SU-DHL-6 (cell line): ENCODE results near the gene PPARD.

Source experiments
- EZH2phosphoT487 ChIP-seq: fragments of 200-600 bp; sonication (generic), shearing (Covaris generic); conservative IDR thresholded peaks from 2 replicates; pipeline ENCODE4 v1.6.1; 2018; ENCODE audit warnings: mild to moderate bottlenecking, antibody characterized with exemption, low read length, moderate library complexity, mixed read lengths
- TF ChIP-seq, protein P1 (sequence below): fragments of 200-600 bp; sonication (generic); IDR thresholded peaks from one replicate; pipeline ENCODE4 v1.5.1; 2017; ENCODE audit warnings: antibody characterized with exemption, mild to moderate bottlenecking, low read length, moderate library complexity; ENCODE audit not compliant: insufficient read depth, poor library complexity, severe bottlenecking

DNA sequence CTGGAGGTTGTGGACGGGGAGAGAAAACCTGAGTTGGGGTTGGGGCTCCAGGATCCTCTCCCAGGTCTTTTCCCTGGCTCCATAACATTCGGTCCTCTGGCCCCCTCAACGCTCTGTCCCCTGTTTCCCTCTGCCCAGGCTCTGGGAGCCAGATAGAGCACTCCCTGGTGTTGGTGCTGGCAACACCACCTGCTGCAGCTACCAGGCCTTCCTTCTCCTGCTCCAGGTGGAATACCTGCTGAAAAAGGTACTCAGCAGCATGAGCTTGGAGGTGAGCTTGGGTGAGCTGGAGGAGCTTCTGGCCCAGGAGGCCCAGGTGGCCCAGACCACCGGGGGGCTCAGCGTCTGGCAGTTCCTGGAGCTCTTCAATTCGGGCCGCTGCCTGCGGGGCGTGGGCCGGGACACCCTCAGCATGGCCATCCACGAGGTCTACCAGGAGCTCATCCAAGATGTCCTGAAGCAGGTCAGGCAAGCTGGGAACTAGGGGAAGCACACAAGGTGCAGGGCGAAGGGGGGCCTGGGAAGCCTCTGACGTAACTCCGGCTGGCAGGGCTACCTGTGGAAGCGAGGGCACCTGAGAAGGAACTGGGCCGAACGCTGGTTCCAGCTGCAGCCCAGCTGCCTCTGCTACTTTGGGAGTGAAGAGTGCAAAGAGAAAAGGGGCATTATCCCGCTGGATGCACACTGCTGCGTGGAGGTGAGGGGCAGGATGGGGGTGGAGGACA is 30.1 kb upstream of the PPARD start:
- TF ChIP-seq, protein P1, sequence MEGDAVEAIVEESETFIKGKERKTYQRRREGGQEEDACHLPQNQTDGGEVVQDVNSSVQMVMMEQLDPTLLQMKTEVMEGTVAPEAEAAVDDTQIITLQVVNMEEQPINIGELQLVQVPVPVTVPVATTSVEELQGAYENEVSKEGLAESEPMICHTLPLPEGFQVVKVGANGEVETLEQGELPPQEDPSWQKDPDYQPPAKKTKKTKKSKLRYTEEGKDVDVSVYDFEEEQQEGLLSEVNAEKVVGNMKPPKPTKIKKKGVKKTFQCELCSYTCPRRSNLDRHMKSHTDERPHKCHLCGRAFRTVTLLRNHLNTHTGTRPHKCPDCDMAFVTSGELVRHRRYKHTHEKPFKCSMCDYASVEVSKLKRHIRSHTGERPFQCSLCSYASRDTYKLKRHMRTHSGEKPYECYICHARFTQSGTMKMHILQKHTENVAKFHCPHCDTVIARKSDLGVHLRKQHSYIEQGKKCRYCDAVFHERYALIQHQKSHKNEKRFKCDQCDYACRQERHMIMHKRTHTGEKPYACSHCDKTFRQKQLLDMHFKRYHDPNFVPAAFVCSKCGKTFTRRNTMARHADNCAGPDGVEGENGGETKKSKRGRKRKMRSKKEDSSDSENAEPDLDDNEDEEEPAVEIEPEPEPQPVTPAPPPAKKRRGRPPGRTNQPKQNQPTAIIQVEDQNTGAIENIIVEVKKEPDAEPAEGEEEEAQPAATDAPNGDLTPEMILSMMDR, result no peak
- no peak for TF ChIP-seq EZH2phosphoT487
